Skin epidermis (tissue), 12 donors: ENCODE results near the gene PRKG2.

Experiments
- H3K27ac ChIP-seq, 21 experiments: fragments of 200-600 bp; sonication (generic) in 11 of 21; one replicate each; pipeline ENCODE4 v1.5.0; 2020; ENCODE audit warnings: mild to moderate bottlenecking in 3 of 21, inconsistent platforms in 2 of 21, moderate library complexity in 2 of 21
- H3K4me3 ChIP-seq, 7 experiments: fragments of 200-600 bp; sonication (generic) in 2 of 7; one replicate each; pipeline ENCODE4 v1.5.0; 2020; ENCODE audit warnings: inconsistent platforms in 2 of 7, mild to moderate bottlenecking in 2 of 7, moderate library complexity in 1 of 7

Gene PRKG2

GRCh38 chr4:81218206-81218605 is 3.2 kb upstream of the PRKG2 start:
- H3K4me3 ChIP-seq, result no peak overlapping the region
- H3K27ac ChIP-seq, result no peak overlapping the region

GRCh38 chr4:81217779-81218178 is 2.8 kb upstream of the PRKG2 start:
- no peak overlapping the region for H3K4me3 ChIP-seq
- H3K27ac ChIP-seq, result no peak overlapping the region

- peak overlapping the region in 1 of 21 experiments; percentile 67 for H3K27ac ChIP-seq
- H3K4me3 ChIP-seq, result no peak overlapping the region
Observed at GRCh38 chr4:81215931-81216330, 909 bp upstream of the PRKG2 start.

DNA sequence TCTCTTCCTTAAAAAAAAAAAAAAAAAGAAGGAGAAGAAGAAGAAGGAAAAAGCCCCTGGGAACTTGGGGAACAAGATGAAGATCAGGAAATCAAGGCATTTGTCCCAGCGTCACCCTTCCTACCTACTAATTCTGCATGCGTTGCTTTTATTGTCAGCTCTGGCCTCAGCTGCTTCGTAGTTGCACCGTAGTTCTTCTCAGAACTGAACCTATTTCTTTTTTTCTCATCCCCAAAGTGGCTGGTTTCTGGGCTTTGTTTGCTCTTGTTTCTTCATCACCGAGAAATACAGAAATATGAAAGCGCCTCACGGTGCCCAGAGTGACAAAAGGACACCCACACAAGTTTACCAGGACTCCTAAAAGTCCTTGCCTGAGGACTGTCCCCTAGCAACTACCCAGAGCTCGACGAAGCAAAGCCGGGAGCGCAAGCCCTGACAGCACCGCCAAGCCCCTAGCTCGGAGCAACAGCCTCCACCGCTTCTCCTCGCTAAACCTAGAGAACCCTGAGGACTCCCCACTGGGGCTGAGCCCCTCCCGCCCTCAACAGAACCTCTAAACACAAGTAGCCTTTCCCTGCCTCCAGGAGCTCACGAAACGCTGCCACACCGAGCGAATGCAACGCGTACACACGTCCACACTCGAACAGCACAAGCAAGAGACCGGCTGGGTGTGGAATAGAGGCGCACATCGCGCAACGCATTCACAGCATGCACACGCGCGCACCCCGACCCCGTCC is 710 bp downstream of the PRKG2 start:
- Histone ChIP-seq H3K4me3 (peak overlapping the region; percentile 11 to 49 (median 24)), H3K27ac (peak overlapping the region in 4 of 21 experiments; percentile 44 to 72 (median 56))

DNA sequence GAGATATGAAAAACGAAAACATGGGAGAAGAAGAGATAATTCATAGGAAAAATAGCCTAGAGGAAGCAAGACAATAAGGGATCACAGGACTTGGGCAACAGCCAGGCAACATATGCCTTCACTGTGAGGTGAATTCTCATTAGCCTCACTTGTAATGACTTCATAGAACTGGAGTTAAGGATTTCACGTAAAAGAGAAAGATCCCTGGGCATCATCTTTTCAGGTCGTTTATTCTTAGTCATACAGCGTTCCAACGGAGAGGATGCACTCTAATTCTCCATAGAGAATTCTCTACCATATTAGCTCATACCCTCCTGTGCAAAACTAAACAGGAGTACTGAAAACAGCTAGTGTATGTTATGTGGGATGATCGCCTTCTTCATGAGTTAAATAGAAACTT is 1.4 kb downstream of the PRKG2 start:
- no peak overlapping the region for H3K4me3 ChIP-seq
- no peak overlapping the region for H3K27ac ChIP-seq

- Histone ChIP-seq H3K27ac (no peak overlapping the region), H3K4me3 (no peak overlapping the region)
Observed at GRCh38 chr4:81211956-81212355, 3.1 kb downstream of the PRKG2 start.

GRCh38 chr4:81207828-81208227 is 7.2 kb downstream of the PRKG2 start:
- no peak overlapping the region for H3K4me3 ChIP-seq
- H3K27ac ChIP-seq, result no peak overlapping the region

DNA sequence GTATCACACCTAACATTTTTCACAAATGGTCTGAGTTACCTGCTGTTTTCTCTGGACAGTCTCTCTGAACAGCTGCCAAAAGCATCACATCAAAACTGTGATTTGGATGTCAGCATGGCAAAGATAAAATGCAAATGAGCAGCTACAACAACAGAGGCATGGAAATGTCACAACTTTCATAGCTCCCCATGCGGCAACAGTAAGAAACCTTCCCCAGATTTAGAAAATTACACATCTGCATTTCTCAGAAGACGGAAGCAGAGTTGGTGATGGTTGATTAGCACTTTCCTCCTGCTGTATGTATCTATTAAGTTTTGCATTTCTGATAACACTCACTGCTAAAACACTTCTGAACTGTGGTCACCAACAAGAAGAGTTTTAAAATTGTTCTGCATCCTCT is 9.7 kb downstream of the PRKG2 start:
- no peak overlapping the region for H3K27ac ChIP-seq
- H3K4me3 ChIP-seq, result no peak overlapping the region

- no peak overlapping the region for H3K4me3 ChIP-seq
- H3K27ac ChIP-seq, result no peak overlapping the region
Observed at GRCh38 chr4:81204571-81204970, 10.5 kb downstream of the PRKG2 start.

DNA sequence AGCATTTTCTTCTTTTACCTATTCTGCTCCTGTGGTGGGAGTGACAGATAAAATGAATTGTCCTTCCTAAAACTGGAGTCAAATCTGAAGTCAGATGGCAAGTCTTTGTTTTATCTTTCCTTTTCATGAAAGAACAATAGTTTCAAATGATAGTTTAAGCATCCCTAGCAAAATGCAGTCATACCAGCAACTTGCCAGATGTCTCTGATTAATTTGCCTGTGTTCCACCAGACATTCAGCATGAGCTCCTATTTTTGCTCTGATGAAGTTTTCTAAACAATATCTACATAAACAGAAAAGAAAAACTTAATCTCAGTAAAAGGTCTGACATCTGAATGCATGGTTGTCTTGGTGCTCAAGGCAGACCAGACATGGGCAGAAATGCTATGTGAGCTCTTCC is 15.2 kb downstream of the PRKG2 start:
- H3K4me3 ChIP-seq, result no peak overlapping the region
- no peak overlapping the region for H3K27ac ChIP-seq

GRCh38 chr4:81198609-81199008 is 16.4 kb downstream of the PRKG2 start:
- Histone ChIP-seq H3K4me3 (no peak overlapping the region), H3K27ac (no peak overlapping the region)

DNA sequence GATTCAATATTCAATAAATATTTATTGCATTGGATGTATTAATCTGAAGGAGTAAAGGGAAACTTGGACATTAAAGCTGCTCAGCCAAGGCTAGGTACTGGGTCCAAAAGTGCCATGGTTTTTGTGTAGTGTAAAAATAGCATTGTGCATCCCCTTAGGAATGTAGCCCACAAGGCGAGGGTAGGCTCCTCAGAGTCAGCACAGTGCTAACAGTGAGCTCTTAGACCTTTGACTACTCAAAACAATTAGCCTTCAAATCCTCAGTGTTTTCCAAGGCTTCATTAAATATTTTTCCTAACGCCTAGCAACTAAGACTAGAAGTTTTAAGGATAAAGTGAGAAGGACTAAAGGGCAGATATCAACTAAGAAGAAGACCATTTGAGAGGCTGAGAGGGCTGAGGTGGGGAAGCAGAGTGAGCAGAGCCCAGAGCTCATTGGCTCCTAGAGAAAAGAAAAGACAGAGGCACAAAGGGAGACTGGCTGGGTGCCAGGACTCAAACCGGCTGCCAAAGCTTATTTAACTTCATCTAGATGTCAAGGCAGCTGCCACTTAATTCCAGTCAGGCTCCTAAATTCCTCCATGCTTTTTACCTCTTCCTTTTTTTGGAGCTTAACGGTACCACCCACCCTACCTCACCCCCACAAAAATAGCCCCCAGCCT is 17.0 kb downstream of the PRKG2 start:
- Histone ChIP-seq H3K27ac (no peak overlapping the region), H3K4me3 (no peak overlapping the region)

- Histone ChIP-seq H3K4me3 (no peak overlapping the region), H3K27ac (no peak overlapping the region)
Observed at GRCh38 chr4:81196126-81196650, 18.8 kb downstream of the PRKG2 start.

DNA sequence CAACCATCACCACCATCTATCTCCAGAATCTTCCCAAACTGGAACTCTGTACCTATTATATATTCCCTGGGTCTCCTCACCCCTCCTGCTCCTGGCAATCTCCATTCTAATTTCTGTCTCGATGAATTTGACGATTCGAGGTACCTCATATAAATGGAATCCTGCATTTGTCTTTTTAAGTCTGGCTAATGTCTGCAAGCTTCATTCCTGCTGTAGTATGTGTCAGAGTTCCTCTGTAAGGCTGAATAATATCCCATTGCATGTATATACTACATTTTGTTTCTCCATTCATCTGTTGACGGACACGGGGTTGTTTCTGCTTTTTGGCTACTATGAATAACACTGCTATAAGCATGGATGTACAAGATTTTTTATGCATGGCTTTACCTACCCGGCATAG is 19.5 kb downstream of the PRKG2 start:
- no peak overlapping the region for H3K27ac ChIP-seq
- no peak overlapping the region for H3K4me3 ChIP-seq

DNA sequence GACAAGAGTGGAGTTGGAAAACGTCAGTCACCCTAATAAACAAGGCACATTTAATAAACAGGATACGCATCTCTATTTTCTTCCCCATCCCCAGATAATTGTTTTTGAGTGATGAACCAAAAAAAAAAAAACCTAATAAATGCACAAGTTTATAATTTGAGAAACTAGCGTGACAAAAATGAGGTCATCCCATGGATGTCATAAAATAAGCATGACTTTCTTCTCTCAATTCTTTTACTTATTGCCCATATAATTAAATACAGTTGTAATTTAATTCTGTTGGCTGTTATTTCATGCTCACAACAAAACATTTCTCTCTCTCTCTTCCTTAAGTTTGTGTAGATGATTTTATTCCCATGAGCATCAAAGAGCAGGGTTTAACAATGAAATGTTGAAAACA is 20.7 kb downstream of the PRKG2 start:
- Histone ChIP-seq H3K27ac (no peak overlapping the region), H3K4me3 (no peak overlapping the region)

DNA sequence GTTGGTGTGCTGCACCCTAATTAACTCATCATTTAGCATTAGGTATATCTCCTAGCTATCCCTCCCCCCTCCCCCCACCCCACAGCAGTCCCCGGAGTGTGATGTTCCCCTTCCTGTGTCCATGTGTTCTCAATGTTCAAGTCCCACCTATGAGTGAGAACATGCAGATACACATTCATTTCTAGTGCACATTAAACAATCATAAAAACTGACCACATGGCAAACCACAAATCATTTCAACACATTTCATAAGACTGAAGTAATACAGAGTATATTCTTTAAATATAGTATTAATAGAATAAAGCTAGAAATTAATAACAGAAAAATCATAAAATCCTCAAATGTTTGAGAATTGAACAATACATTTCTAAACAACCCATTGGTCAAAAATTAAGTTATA is 34.1 kb downstream of the PRKG2 start:
- H3K27ac ChIP-seq, result no peak overlapping the region
- no peak overlapping the region for H3K4me3 ChIP-seq

- Histone ChIP-seq H3K4me3 (no peak overlapping the region), H3K27ac (no peak overlapping the region)
Observed at GRCh38 chr4:81179326-81179725, 35.7 kb downstream of the PRKG2 start.

DNA sequence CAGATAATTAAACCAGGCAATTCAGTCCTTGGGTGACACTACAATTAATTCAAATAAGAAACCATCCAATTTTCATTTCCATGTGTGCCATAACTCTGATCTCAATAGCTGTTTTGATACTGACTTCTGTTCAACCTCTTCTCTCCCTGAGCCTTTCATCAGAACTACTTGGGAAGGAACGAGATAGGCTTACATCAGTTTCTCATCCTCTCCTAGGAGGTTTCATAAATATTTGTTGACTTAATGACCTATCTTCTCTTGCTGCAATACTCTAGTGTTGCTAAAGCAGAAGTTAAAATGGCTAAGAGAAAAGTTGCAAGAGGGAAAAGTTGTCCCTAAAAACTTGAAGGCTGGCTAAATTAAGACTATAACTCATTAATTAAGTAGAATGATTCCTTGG is 41.8 kb downstream of the PRKG2 start:
- no peak overlapping the region for H3K27ac ChIP-seq
- H3K4me3 ChIP-seq, result no peak overlapping the region

- H3K27ac ChIP-seq, result no peak overlapping the region
- no peak overlapping the region for H3K4me3 ChIP-seq
Observed at GRCh38 chr4:81166458-81167160, 48.4 kb downstream of the PRKG2 start.

GRCh38 chr4:81165861-81166430 is 49.1 kb downstream of the PRKG2 start:
- no peak overlapping the region for H3K27ac ChIP-seq
- no peak overlapping the region for H3K4me3 ChIP-seq
